ENCODE data around the gene IL11RA. TPM values are rescaled to one million over a fixed set of nuclear protein-coding genes. Genes with fewer than 3 reads are reported as not detected.

IL11RA gene
- total and polyA plus RNA-seq, 9 of the 15 experiments (the other 6 are each of a cell fraction or from before 2014, with no cell fraction given), result 0.11 to 5.8 (median 2.8) TPM

DNA sequence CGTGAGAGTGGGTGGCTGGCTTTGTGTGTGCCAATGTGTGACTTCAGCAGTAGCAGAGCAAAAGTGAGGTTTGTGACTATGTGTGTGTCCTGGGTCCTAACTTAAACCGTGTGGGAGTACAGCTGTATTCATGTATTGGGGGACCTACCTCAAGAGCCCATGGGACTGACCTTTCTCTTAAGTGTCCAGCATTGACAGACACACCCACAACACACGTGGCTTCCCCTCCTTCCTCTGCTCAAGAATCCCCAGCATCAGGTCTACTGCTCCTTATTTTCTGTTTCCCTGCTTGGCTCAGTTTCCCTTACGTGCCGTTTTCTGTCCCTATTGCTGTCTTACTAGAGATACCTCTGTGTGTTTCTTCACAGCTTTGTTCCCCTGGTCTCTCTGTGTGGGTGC, 616 bp downstream of the IL11RA start:
- H3K36me3 ChIP-seq (ENCODE audit: control insufficient read depth, insufficient read depth, low read length), result peaks cover 27% of the 10 kb centered on the region; the same call in 2 of the 3 replicates
- intact Hi-C loops (cut with micrococcal nuclease), result no loop called here
- peaks cover 11% of the 10 kb centered on the region for H3K79me2 ChIP-seq (ENCODE audit: control insufficient read depth, insufficient read depth, low read length)
- H3K4me1 ChIP-seq (replicated peaks in 1 of 2; ENCODE audit: control insufficient read depth in 2 of 2, insufficient read depth in 2 of 2, low read length in 2 of 2), result peaks cover 36 to 48% of the 10 kb centered on the region in 2 experiments
- H3K4me2 ChIP-seq (ENCODE audit: insufficient read depth, low read length), result peak overlapping the region; percentile 98
- H4K20me1 ChIP-seq (replicated peaks; ENCODE audit: control insufficient read depth, insufficient read depth, low read length), result no peaks in the 10 kb centered on the region
- ATAC-seq, result 0 out of 3 replicates have a peak, but pooled peaks have one; percentile 6
- H3K4me3 ChIP-seq, result peak overlapping the region; percentile 34
- H3K27ac ChIP-seq (ENCODE audit: extremely low read depth, low read depth, low read length), result peak overlapping the region; percentile 72
- 22% methylated on average over 5 of the region's 5 CpGs for WGBS (ENCODE audit: insufficient coverage, low coverage, missing lambda C conversion rate)
- POLR2A ChIA-PET, result interaction anchor here (2.6 kb wide), 1 partner anchor 8 kb away, joined by 13 read pairs; no protein-coding TSS in a partner anchor
- in situ Hi-C loops (cut with MboI), result no loop called here
- H3K9me3 ChIP-seq (replicated peaks; ENCODE audit: control insufficient read depth, insufficient read depth, low read depth, low read length), result no peaks in the 10 kb centered on the region
- CTCF ChIA-PET (ENCODE audit: low intra/inter-chr PET ratio), result interaction anchor here (0.8 kb wide), 1 partner anchor 50 kb away, joined by 3 read pairs; no protein-coding TSS in a partner anchor
- BruUV-seq (replicated peaks), result no TSS peak
- no peaks in the 10 kb centered on the region for H3K27me3 ChIP-seq (ENCODE audit: control insufficient read depth in 2 of 2, insufficient read depth in 2 of 2, low read length in 2 of 2)
- H3K9ac ChIP-seq (ENCODE audit: insufficient read depth in 1 of 2, low read depth in 2 of 2, low read length in 2 of 2), result peak overlapping the region; percentile 47 to 87; a peak in 3 of 4 replicates
- peaks cover 7% of the 10 kb centered on the region for H3K9me1 ChIP-seq (ENCODE audit: control insufficient read depth, insufficient read depth, low read length)
- DNase-seq (ENCODE audit: extremely low read depth in 1 of 4, low spot score in 3 of 4), result no peak
- FAIRE-seq, result no peak
- H2AFZ ChIP-seq (ENCODE audit: low read depth, low read length), result peak overlapping the region; percentile 76
- TF ChIP-seq, protein P1, sequence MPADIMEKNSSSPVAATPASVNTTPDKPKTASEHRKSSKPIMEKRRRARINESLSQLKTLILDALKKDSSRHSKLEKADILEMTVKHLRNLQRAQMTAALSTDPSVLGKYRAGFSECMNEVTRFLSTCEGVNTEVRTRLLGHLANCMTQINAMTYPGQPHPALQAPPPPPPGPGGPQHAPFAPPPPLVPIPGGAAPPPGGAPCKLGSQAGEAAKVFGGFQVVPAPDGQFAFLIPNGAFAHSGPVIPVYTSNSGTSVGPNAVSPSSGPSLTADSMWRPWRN (IDR thresholded peaks at IDR 0.05; ENCODE audit: low read depth), result no peak
- TF ChIP-seq FOXK1 (CRISPR knock-in tag; IDR thresholded peaks at IDR 0.05; ENCODE audit: borderline replicate concordance), result no peak
- TF ChIP-seq SMARCA4 (IDR thresholded peaks at IDR 0.05), result 0 out of 2 replicates have a peak, but pooled peaks have one; percentile 4
- TF ChIP-seq SIN3A (IDR thresholded peaks at IDR 0.05; ENCODE audit: borderline replicate concordance in 2 of 2, control insufficient read depth in 1 of 2, low read depth in 2 of 2, low read length in 2 of 2), result peak in 1 of 2 experiments; percentile 56; a peak in 2 of 4 replicates
- TF ChIP-seq, protein P2, sequence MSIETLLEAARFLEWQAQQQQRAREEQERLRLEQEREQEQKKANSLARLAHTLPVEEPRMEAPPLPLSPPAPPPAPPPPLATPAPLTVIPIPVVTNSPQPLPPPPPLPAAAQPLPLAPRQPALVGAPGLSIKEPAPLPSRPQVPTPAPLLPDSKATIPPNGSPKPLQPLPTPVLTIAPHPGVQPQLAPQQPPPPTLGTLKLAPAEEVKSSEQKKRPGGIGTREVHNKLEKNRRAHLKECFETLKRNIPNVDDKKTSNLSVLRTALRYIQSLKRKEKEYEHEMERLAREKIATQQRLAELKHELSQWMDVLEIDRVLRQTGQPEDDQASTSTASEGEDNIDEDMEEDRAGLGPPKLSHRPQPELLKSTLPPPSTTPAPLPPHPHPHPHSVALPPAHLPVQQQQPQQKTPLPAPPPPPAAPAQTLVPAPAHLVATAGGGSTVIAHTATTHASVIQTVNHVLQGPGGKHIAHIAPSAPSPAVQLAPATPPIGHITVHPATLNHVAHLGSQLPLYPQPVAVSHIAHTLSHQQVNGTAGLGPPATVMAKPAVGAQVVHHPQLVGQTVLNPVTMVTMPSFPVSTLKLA (conservative IDR thresholded peaks at IDR 0.05), result peak; percentile 42 to 59; a peak in 3 of 4 replicates
- TF ChIP-seq, protein P3, sequence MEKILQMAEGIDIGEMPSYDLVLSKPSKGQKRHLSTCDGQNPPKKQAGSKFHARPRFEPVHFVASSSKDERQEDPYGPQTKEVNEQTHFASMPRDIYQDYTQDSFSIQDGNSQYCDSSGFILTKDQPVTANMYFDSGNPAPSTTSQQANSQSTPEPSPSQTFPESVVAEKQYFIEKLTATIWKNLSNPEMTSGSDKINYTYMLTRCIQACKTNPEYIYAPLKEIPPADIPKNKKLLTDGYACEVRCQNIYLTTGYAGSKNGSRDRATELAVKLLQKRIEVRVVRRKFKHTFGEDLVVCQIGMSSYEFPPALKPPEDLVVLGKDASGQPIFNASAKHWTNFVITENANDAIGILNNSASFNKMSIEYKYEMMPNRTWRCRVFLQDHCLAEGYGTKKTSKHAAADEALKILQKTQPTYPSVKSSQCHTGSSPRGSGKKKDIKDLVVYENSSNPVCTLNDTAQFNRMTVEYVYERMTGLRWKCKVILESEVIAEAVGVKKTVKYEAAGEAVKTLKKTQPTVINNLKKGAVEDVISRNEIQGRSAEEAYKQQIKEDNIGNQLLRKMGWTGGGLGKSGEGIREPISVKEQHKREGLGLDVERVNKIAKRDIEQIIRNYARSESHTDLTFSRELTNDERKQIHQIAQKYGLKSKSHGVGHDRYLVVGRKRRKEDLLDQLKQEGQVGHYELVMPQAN (IDR thresholded peaks at IDR 0.05; ENCODE audit: borderline replicate concordance), result peak; percentile 12
- TF ChIP-seq MXI1 (IDR thresholded peaks at IDR 0.05; ENCODE audit: low read depth, low read length), result peak; percentile 63; the same call in 1 of the 2 replicates
- no peak for TF ChIP-seq TFAM (CRISPR knock-in tag; conservative IDR thresholded peaks at IDR 0.05)
